KMS-11 (cell line): ENCODE results near the gene RNF112.

Experiments used
- H2AFZ ChIP-seq: fragments of 200-600 bp; sonication (generic); 2 replicates; pipeline ENCODE4 v1.6.1; 2016; ENCODE audit warnings: antibody characterized with exemption, mixed run types, low read depth
- H3K27ac ChIP-seq: fragments of 200-600 bp; sonication (generic); 2 replicates; pipeline ENCODE4 v1.6.1; 2016; ENCODE audit warnings: mild to moderate bottlenecking, mixed run types
- H3K27me3 ChIP-seq: fragments of 200-600 bp; sonication (generic); 2 replicates; pipeline ENCODE4 v1.6.1; 2017; ENCODE audit warnings: mild to moderate bottlenecking, low read depth, mixed run types, moderate library complexity; ENCODE audit not compliant: insufficient read depth
- H3K36me3 ChIP-seq: fragments of 200-600 bp; sonication (generic); 2 replicates; pipeline ENCODE4 v1.6.1; 2017; ENCODE audit warnings: mild to moderate bottlenecking, mixed run types; ENCODE audit not compliant: insufficient read depth
- H3K4me1 ChIP-seq: fragments of 200-600 bp; sonication (generic); 2 replicates; pipeline ENCODE4 v1.6.1; 2016; ENCODE audit warnings: mild to moderate bottlenecking, low read depth, mixed run types; ENCODE audit not compliant: poor library complexity, severe bottlenecking
- H3K4me2 ChIP-seq: fragments of 200-600 bp; sonication (generic); 2 replicates; pipeline ENCODE4 v1.7.0; 2016; ENCODE audit warnings: mild to moderate bottlenecking, mixed run types
- H3K4me3 ChIP-seq: fragments of 200-600 bp; sonication (generic); IDR thresholded peaks from 2 replicates; pipeline ENCODE4 v1.6.1; 2017; ENCODE audit warnings: low read depth, low read length, mixed read lengths; ENCODE audit not compliant: insufficient read depth
- H3K79me2 ChIP-seq: fragments of 200-600 bp; sonication (generic); 2 replicates; pipeline ENCODE4 v1.6.1; 2016; ENCODE audit warnings: low read depth, mixed run types; ENCODE audit not compliant: insufficient read depth
- H3K9ac ChIP-seq: fragments of 200-600 bp; sonication (generic); 2 replicates; pipeline ENCODE4 v1.6.1; 2016; ENCODE audit warnings: mild to moderate bottlenecking, mixed run types
- H4K20me1 ChIP-seq: fragments of 200-600 bp; sonication (generic); 2 replicates; pipeline ENCODE4 v1.6.1; 2016; ENCODE audit warnings: mild to moderate bottlenecking, mixed run types; ENCODE audit not compliant: insufficient read depth
- TF ChIP-seq, protein P1 (sequence below): fragments of 200-600 bp; sonication (generic); conservative IDR thresholded peaks from 2 replicates; pipeline ENCODE4 v1.6.1; 2017; ENCODE audit warnings: low read depth, mild to moderate bottlenecking, antibody characterized with exemption, low read length, moderate library complexity, mixed read lengths

The RNF112 gene

DNA sequence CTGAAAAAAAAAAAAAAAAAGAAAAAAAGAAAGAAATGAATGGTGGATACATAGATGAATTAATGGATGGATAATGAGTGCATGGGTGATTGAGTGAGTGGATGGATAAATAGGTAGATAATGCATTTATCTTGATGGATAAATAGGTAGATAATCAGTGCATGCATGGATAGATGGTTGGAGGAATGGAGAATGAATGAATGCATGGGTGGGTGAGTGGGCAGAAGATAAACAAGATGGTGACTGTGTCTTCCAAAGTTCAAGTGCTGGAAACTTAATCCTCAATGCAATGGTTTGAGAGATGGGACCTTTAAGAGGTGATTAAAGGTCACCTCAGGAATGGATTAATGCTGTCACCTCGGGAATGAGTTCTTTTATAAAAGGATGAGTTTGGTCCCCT is 6.8 kb upstream of the RNF112 start:
- no peaks in the 10 kb centered on the region for H4K20me1 ChIP-seq
- no peak overlapping the region for H3K4me2 ChIP-seq
- H3K4me1 ChIP-seq, result no peaks in the 10 kb centered on the region
- no peak overlapping the region for H3K4me3 ChIP-seq
- no peaks in the 10 kb centered on the region for H3K79me2 ChIP-seq
- H3K9ac ChIP-seq, result no peak overlapping the region
- H3K36me3 ChIP-seq, result no peaks in the 10 kb centered on the region
- no peak overlapping the region for H3K27ac ChIP-seq
- no peak overlapping the region for H2AFZ ChIP-seq
- no peaks in the 10 kb centered on the region for H3K27me3 ChIP-seq
- TF ChIP-seq, protein P1, sequence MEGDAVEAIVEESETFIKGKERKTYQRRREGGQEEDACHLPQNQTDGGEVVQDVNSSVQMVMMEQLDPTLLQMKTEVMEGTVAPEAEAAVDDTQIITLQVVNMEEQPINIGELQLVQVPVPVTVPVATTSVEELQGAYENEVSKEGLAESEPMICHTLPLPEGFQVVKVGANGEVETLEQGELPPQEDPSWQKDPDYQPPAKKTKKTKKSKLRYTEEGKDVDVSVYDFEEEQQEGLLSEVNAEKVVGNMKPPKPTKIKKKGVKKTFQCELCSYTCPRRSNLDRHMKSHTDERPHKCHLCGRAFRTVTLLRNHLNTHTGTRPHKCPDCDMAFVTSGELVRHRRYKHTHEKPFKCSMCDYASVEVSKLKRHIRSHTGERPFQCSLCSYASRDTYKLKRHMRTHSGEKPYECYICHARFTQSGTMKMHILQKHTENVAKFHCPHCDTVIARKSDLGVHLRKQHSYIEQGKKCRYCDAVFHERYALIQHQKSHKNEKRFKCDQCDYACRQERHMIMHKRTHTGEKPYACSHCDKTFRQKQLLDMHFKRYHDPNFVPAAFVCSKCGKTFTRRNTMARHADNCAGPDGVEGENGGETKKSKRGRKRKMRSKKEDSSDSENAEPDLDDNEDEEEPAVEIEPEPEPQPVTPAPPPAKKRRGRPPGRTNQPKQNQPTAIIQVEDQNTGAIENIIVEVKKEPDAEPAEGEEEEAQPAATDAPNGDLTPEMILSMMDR, result no peak

DNA sequence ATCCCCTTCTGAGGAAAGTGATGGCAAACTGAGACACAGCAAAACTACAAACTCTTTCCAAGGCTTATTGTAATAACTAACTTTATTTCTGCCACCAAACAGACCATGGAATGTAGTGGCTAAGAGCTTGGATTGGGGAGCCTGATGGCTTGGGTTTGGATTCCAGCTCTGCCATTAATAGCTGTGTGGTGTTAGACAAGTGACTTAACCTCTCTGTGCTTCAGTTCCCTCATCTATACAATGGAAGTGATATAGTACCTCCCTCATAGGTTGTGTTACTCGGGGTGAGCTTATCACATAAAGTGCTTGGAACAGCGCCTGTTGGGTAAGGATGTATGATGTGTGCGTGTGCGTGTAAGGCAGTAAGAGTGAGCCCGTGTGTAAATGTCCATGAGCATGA is 5.9 kb upstream of the RNF112 start:
- no peaks in the 10 kb centered on the region for H3K79me2 ChIP-seq
- no peaks in the 10 kb centered on the region for H4K20me1 ChIP-seq
- H3K27me3 ChIP-seq, result no peaks in the 10 kb centered on the region
- no peak overlapping the region for H3K27ac ChIP-seq
- no peak overlapping the region for H3K9ac ChIP-seq
- no peaks in the 10 kb centered on the region for H3K36me3 ChIP-seq
- H2AFZ ChIP-seq, result no peak overlapping the region
- H3K4me1 ChIP-seq, result no peaks in the 10 kb centered on the region
- no peak overlapping the region for H3K4me2 ChIP-seq
- TF ChIP-seq, protein P1, result no peak
- H3K4me3 ChIP-seq, result no peak overlapping the region

DNA sequence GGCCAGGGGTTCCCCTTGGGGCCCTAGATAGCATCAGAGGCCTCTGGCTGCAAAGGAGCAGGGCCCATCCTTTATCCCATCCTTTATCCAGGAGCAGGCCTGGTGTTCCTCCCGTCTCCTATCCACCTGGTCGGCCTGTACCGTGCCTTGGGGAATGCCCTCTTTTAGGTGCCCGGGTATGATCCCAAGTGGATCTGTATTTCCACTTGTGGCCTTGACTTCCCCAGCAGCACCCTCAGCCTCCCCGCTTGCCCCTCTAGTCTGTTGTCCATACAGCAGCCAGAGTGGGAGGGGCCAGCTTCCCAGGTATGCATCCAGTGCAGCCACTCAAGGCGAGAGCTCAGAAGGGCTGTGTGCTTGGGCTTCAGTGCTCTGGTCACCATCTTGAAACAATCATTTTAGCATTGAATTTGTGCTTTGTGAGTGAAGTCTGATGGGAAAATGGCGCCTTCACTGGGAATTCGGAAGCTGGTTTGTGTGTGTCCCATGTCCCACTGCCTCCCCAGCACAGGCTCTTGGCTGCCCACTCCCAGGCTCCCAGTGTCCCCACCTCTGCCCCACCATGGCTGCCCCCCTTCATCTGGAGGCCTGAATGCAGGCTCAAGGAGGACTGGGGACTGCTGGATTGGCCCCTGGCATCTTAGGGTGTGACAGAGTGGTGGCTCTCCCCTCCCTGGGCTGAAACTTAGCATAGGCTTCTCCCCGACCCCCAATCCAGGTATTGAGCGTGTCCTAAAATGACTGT is 3.3 kb upstream of the RNF112 start:
- Histone ChIP-seq H4K20me1 (no peaks in the 10 kb centered on the region), H3K27ac (no peak overlapping the region), H3K4me3 (no peak overlapping the region), H3K36me3 (no peaks in the 10 kb centered on the region), H3K79me2 (no peaks in the 10 kb centered on the region), H2AFZ (no peak overlapping the region), H3K4me1 (no peaks in the 10 kb centered on the region), H3K27me3 (no peaks in the 10 kb centered on the region), H3K9ac (no peak overlapping the region), H3K4me2 (no peak overlapping the region)
- TF ChIP-seq, protein P1, result no peak

DNA sequence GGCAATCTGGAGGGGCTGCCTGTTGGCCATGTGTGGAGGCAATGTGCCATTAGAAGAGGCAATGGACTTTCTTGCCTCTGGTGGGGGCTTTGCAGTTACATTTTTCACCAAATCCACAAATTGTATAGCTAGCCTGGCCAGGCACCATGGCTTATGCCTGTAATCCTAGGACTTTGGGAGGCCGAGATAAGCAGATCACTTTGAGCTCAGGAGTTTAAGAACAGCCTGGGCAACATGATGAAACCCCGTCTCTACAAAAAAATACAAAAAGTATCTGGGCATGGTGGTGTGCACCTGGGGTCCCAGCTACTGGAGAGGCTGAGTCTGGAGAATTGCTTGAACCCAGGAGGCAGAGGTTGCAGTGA is 2.7 kb upstream of the RNF112 start:
- H3K4me1 ChIP-seq, result no peaks in the 10 kb centered on the region
- no peak overlapping the region for H3K4me2 ChIP-seq
- H3K9ac ChIP-seq, result no peak overlapping the region
- TF ChIP-seq, protein P1, result no peak
- no peak overlapping the region for H3K4me3 ChIP-seq
- H3K27ac ChIP-seq, result no peak overlapping the region
- no peaks in the 10 kb centered on the region for H3K79me2 ChIP-seq
- no peaks in the 10 kb centered on the region for H3K27me3 ChIP-seq
- no peaks in the 10 kb centered on the region for H3K36me3 ChIP-seq
- no peak overlapping the region for H2AFZ ChIP-seq
- no peaks in the 10 kb centered on the region for H4K20me1 ChIP-seq
